ENCODE results near the gene LCN10.

The LCN10 gene

DNA sequence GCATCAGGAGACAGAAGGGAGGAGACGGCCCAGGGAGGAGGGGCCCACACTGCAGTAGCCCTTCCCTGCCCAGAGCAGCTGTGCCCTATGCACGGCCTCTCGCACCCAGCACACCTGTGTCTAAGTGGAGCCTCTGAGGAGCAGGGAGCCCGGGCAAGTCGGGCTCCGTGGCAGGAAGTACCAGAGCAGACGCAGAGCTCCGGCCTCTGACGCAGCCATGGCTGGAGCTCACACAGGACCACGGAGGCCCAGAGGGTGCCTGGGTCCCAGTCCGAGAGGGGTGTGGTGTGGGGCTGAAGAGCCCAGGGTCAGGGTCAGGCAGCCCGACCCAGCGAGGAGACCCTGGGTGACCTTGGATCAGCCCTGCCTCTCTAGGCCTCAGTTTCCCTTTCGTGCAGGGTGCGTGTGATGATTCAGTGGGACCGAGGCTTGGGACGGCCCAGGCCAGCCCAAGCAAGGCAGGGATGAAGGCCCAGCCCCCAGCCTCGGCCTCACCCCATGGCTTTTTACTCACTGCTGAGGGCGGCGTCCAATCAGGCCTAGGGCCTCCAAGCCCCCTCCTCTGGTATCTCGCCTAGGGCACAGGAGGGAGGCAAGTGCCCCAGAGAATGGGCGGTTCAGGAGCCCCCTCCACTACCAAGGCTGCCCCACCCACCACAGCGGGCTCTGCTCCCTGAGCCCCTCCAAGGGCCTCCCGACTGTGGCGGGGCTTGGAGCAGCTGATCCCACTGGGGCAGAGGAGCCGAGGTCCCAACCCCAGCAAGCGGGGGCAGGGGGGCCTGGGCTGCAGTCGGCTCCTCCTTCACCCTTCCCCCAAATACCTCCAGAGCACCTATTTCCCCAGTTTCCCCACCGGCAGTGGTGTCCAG, 51.2 kb downstream of the LCN10 start:
- TF ChIP-seq, protein P1, sequence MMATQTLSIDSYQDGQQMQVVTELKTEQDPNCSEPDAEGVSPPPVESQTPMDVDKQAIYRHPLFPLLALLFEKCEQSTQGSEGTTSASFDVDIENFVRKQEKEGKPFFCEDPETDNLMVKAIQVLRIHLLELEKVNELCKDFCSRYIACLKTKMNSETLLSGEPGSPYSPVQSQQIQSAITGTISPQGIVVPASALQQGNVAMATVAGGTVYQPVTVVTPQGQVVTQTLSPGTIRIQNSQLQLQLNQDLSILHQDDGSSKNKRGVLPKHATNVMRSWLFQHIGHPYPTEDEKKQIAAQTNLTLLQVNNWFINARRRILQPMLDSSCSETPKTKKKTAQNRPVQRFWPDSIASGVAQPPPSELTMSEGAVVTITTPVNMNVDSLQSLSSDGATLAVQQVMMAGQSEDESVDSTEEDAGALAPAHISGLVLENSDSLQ (IDR thresholded peaks at IDR 0.05): no peak
- TF ChIP-seq CTBP1 (IDR thresholded peaks at IDR 0.05; ENCODE audit: borderline replicate concordance) (no peak), FOXK2 (IDR thresholded peaks at IDR 0.05) (no peak), SUZ12 (IDR thresholded peaks at IDR 0.05) (no peak), ZNF384 (IDR thresholded peaks at IDR 0.05) (no peak), FOXM1 (IDR thresholded peaks at IDR 0.05; ENCODE audit: borderline replicate concordance) (no peak), L3MBTL2 (conservative IDR thresholded peaks at IDR 0.05) (no peak), ARNT (IDR thresholded peaks at IDR 0.05) (no peak), ELF4 (IDR thresholded peaks at IDR 0.05) (no peak), TARDBP (IDR thresholded peaks at IDR 0.05) (no peak), LEF1 (IDR thresholded peaks at IDR 0.05; ENCODE audit: borderline replicate concordance) (no peak)
- DNase-seq (ENCODE audit: extremely low spot score): no peak
- CTCF ChIA-PET: no interaction called here
- POLR2A ChIA-PET: no interaction called here

DNA sequence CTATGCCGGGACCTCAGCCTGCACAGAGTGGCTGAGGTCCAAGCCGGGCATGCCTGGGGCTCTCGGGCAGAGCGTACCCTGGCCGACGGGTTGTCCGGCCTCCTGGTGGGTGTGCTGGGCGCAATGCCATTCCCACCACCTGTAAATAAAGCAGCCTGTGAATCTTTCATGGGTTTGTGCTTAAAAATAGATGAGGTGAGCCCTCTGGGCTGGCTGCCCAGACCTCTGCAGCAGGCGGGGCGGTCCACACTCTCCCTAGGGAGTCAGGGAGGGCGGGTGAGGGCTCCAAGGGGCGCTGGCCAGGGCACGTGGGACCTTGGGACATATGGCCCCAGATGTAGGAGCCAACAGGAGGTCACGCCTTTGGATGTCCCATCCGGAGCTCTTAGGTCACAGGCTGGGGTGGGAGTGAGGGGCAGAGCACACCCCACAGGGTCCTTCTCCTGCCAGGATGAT, 51.9 kb downstream of the LCN10 start:
- ChIA-PET POLR2A (interaction anchor here (1.3 kb wide), 1 partner anchor 12 kb away, joined by 3 read pairs; no protein-coding TSS in a partner anchor), CTCF (interaction anchor here (1.1 kb wide), 1 partner anchor 15 kb away, joined by 3 read pairs; no protein-coding TSS in a partner anchor)
- TF ChIP-seq TARDBP (IDR thresholded peaks at IDR 0.05) (no peak), SP1 (IDR thresholded peaks at IDR 0.05) (no peak), FOXM1 (IDR thresholded peaks at IDR 0.05; ENCODE audit: borderline replicate concordance) (no peak), L3MBTL2 (conservative IDR thresholded peaks at IDR 0.05) (no peak), HDGF (IDR thresholded peaks at IDR 0.05; ENCODE audit: borderline replicate concordance) (no peak), FOXA1 (IDR thresholded peaks at IDR 0.05) (no peak), ARNT (IDR thresholded peaks at IDR 0.05) (no peak), NFRKB (IDR thresholded peaks at IDR 0.05) (no peak), FOXK2 (IDR thresholded peaks at IDR 0.05) (no peak), LEF1 (IDR thresholded peaks at IDR 0.05; ENCODE audit: borderline replicate concordance) (no peak), CTBP1 (IDR thresholded peaks at IDR 0.05; ENCODE audit: borderline replicate concordance) (no peak), ELF4 (IDR thresholded peaks at IDR 0.05) (no peak), BHLHE40 (IDR thresholded peaks at IDR 0.05; ENCODE audit: borderline replicate concordance) (no peak), SUZ12 (IDR thresholded peaks at IDR 0.05) (no peak), ZNF384 (IDR thresholded peaks at IDR 0.05) (no peak)
- TF ChIP-seq, protein P1 (IDR thresholded peaks at IDR 0.05): no peak
- no peak for DNase-seq (ENCODE audit: extremely low spot score)

DNA sequence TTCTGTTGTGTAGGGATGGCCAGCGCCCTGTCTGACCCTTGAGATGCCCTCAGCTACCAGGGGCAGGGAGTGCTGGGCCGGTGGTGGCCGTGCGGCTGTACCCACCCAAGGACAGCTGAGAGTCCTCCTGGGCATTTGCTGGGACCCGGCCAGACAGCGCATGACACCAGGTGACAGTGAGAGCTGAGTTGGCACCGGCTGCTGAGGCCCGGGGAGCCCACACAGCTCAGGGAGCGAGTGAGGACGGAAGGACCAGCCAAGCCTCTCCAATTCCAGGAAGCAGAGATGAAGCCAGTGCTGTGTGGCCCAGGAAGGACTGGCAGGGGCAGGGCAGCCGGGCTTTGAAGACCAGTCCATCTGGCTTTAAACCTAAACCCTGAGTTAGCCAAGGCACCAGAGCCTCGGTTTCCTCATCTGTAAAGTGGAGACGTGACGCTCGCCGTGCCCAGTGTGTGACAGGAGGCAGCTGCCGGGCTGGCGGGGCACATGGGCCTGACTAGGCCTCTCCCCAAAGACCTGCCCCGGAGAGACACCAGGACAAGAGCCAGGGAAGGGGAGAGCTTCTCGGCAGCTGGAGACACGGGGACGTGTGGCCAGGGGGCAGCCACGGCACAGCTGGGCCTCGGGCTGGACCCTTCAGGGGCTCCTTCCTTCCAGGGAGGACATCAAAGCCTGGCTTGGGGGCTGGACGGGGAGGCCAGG, 52.5 kb downstream of the LCN10 start:
- POLR2A ChIA-PET: interaction anchor here (1.3 kb wide), 1 partner anchor 12 kb away, joined by 3 read pairs; no protein-coding TSS in a partner anchor
- CTCF ChIA-PET: interaction anchor here (0.8 to 1.1 kb wide), 2 partner anchors 14 to 202 kb away, joined by 3 read pairs; no protein-coding TSS in a partner anchor
- TF ChIP-seq TARDBP (IDR thresholded peaks at IDR 0.05) (no peak), ARNT (IDR thresholded peaks at IDR 0.05) (no peak), LEF1 (IDR thresholded peaks at IDR 0.05; ENCODE audit: borderline replicate concordance) (no peak), L3MBTL2 (conservative IDR thresholded peaks at IDR 0.05) (no peak), NFRKB (IDR thresholded peaks at IDR 0.05) (no peak), BHLHE40 (IDR thresholded peaks at IDR 0.05; ENCODE audit: borderline replicate concordance) (no peak), SP1 (IDR thresholded peaks at IDR 0.05) (no peak), HDGF (IDR thresholded peaks at IDR 0.05; ENCODE audit: borderline replicate concordance) (no peak), FOXK2 (IDR thresholded peaks at IDR 0.05) (no peak), ZNF384 (IDR thresholded peaks at IDR 0.05) (no peak), ELF4 (IDR thresholded peaks at IDR 0.05) (no peak), FOXM1 (IDR thresholded peaks at IDR 0.05; ENCODE audit: borderline replicate concordance) (no peak), FOXA1 (IDR thresholded peaks at IDR 0.05) (no peak)
- TF ChIP-seq, protein P1 (IDR thresholded peaks at IDR 0.05): no peak
- DNase-seq (ENCODE audit: extremely low spot score): no peak

DNA sequence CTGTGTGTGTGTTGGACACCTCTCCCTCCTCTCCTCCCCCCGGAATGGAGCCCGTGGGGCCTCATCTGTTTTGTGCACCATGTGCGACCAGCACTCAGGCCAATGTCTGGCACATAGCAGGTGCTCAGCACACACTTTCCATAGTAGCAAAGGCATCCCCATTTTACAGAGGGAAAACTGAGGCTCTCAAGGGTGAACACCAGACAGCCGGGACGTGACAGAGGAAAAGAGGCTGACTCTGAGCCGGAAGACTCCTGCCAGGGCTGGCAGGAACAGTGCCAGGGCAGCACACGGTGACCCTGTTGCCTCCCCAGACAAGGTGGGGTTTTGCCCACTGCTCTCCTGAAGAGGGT, 53.7 kb downstream of the LCN10 start:
- DNase-seq (ENCODE audit: extremely low spot score): no peak
- ChIA-PET CTCF (no interaction called here), POLR2A (no interaction called here)

More for the DNA sequence above, 53.7 kb downstream of the LCN10 start:
- no peak for TF ChIP-seq TARDBP (IDR thresholded peaks at IDR 0.05)
- TF ChIP-seq, protein P1 (IDR thresholded peaks at IDR 0.05): no peak

Data from HEK293T (cell line).